Hypothalamus (tissue), 51 donors: ENCODE data around the gene CXCR5.
"Not testable (repeated sequence)": the region's sequence is repeated elsewhere in the genome, so short reads cannot be mapped to it uniquely, and the experiment has no call there.

Experiments
- DNase-seq, 51 donors: peaks; one replicate each; lab custom pipeline; 2025; lab: John Stamatoyannopoulos, UW

Gene CXCR5, protein sequence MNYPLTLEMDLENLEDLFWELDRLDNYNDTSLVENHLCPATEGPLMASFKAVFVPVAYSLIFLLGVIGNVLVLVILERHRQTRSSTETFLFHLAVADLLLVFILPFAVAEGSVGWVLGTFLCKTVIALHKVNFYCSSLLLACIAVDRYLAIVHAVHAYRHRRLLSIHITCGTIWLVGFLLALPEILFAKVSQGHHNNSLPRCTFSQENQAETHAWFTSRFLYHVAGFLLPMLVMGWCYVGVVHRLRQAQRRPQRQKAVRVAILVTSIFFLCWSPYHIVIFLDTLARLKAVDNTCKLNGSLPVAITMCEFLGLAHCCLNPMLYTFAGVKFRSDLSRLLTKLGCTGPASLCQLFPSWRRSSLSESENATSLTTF

DNA sequence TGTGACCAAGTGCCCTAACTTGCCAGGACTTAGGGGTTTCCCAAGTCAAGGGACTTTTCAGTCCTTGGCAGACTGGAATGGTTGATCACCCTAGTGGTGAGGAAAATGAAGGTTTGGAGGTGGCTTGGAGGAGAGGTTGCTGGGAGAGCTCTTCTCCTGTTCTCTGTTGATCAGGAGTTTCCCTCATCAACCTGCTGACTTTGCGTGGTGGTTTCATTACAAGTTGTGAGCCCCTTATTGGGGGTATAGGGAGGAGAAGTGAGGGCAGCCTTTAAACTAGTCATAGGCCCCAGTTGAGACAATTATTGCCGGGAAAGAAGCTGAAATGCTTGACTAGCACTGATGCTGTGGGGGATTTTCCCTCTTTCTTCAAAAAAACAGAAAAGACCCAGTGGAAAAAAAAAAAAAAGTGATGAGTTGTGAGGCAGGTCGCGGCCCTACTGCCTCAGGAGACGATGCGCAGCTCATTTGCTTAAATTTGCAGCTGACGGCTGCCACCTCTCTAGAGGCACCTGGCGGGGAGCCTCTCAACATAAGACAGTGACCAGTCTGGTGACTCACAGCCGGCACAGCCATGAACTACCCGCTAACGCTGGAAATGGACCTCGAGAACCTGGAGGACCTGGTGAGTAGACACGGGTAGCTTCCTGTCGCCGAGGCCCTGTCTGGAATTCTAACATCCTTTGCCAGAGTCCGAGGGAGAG is at the start of gene CXCR5:
CXCR5 (plus strand) TSS at position 525 of the 704 bp plus-strand sequence; CDS start at position 575, 50 bp downstream.
- DNase-seq, result no peak

DNA sequence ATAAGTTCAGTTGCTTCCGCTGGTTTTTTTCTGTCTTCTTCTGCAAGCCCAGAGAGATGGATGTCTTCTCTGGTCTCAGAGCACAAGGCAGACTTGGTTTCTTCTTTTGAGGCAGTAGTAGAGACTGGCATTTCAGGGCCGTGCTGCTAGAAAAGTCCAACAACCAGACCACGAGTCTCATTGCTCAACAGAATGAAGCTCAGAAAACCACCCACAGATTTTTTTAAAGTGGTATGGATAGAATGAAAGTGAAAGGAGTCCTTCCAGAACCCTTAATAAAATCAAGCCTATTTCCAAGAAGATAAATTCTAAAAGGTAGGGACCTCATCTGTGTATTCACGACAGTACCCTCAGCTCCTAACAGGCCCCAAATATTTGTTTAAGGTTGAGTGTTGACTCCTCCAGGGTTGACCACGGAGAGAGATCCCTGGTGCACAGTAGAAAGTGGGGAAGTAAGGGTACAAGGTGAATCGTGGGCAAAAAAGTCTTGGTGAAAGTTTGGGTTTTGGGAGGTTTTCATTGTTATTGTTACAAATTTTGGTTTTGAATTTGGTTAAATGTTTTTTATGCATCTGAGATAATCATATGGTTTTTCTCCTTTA is 49.2 kb upstream of the CXCR5 start:
- DNase-seq, result peak in 1 of 51 donors; percentile 4

DNA sequence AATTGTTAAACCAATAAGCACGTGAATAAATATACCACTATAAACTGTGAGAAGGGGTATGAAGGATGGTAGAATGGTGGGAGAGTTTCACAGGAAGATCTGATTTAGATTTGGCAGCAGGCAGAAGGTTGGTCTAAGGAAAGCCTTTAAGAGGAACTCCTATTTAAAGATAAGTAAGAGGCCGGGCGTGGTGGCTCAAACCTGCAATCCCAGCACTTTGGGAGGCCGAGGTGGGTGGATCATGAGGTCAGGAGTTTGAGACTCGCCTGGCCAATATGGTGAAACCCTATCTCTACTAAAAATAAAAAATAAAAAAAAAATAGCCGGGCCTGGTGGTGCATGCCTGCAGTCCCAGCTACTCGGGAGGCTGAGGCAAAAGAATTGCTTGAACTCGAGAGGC is 45.8 kb upstream of the CXCR5 start:
- DNase-seq, result no peak

- no peak for DNase-seq
These were observed 44.7 kb upstream of the CXCR5 start for GRCh38 chr11:118838905-118839553.

DNA sequence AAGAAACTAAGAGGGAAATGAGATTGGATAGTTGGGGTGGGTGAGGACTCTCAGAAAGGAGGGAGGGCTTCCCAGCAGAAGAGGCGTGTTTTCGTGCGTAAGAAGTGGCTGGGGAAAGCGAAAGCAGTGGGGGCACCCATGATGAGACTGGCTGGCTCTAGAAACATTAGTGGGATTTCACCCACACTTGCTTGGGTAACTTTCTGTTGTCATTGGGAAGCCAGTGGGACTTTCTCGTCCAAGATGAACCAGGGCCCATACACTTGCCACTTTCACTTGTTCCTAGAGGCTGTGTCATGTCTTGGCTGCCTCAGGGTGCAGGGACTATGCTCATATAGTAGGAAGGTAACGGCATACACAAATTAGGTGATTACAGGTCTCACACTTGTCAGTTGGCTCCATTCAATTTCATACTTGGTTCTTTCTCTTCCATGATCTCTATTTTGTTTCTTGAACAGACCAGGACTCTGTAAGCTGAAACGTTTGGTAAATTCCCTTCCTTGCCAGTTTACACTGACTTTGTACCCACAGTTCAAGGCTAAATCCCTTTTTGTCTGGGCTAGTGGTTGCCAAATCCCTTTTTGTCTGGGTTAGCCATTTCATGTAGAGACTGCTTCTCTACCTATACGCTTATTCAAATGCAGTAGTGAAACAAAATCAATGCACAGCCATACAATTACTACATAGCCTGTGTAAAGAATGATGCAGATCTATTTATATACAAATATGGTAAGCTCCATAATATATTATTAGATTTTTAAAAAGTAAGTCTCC is 42.0 kb upstream of the CXCR5 start:
- no peak for DNase-seq

- no peak for DNase-seq
These were observed 41.3 kb upstream of the CXCR5 start for GRCh38 chr11:118842369-118842768.

GRCh38 chr11:118842843-118843242 is 40.8 kb upstream of the CXCR5 start:
- not testable (repeated sequence) for DNase-seq

- no peak for DNase-seq
These were observed 40.1 kb upstream of the CXCR5 start for GRCh38 chr11:118843565-118843964.

- DNase-seq, result no peak
These were observed 38.3 kb upstream of the CXCR5 start for GRCh38 chr11:118845369-118845768.

DNA sequence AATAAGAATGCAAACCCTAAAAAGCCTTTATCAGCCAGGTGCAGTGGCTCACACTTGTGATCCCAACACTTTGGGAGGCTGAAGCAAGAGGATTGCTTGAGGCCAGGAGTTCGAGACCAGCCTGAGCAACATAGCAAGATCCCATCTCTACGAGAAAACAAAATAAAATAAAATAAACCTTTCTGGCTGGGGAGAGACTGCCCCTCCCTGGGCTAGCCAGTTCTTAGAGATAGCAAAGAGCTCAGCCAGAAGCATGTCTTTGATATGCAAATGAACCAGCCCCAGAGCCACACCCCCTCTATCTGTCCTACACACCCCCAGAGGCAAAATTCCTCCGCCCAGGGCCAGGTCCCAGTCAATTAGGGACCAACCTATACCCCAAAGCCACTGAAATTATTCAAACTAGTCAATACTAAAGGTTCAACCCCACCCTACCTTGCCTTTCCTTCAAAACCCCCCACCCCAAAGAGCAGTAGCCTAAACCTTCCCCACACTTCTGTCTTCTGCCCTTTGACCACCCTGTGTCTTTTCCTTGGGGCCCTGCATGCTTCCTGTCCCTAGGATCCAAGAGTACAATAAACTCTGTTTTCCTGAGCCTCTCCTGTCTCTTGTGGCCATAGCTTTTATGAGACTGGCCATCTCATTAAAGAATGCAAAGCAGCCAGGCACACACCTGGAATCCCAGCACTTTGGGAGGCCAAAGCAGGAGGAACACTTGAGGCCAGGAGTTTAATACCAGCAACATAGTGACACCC is 37.3 kb upstream of the CXCR5 start:
- DNase-seq, result no peak

DNA sequence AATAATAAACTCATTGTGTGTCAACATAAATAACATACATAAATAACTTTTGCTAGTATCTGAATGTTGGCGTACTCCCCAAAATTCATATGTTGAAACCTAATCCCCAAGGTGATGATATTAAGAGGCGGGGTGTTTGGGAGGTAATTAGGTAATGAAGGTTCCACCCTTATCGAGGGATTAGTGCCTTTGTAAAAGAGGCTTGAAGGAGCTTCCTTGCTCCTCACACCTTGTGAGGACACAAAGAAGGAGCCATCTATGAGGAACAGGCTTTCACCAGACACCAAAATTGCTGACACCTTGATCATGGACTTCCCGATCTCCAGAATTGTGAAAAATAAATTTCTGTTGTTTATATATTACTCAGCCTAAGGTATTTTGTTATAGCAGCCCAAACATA is 33.9 kb upstream of the CXCR5 start:
- no peak for DNase-seq

- no peak for DNase-seq
These were observed 31.7 kb upstream of the CXCR5 start for GRCh38 chr11:118851970-118852369.

DNA sequence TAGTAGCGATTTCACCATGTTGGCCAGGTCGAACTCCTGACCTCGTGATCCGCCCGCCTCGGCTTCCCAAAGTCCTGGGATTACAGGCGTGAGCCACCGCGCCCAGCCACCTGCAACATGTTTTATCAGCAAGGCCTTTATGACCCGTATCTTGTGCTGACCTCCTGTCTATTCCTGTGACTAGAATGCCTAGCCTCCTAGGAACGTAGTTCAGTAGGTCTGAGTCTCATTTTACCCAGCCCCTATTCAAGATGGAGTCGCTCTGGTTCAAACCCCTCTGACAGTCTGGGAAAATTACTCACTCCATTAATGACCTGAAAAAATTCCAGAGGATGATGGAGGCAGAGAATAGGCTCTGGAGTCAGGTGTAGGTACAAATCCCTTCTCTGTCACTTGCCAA is 30.0 kb upstream of the CXCR5 start:
- DNase-seq, result no peak

GRCh38 chr11:118856314-118856713 is 27.4 kb upstream of the CXCR5 start:
- no peak for DNase-seq

DNA sequence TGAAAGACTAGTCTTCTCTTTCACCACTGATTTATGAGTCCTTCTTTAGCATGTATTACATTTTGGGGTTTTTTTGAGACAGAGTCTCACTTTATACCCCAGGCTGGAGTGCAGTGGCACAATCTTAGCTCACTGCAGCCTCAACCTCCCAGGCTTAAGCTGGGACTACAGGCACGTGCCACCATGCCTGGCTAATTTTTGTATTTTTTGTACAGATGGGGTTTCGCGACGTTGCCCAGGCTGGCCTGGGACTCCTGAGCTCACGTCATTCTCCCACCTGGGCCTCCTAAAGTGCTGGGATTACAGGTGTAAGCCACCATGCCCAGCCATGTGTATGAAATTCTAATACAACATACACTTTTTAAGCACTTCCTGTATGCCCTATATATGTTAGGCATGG is 26.3 kb upstream of the CXCR5 start:
- DNase-seq, result no peak

- DNase-seq, result no peak
These were observed 23.7 kb upstream of the CXCR5 start for GRCh38 chr11:118859973-118860372.

DNA sequence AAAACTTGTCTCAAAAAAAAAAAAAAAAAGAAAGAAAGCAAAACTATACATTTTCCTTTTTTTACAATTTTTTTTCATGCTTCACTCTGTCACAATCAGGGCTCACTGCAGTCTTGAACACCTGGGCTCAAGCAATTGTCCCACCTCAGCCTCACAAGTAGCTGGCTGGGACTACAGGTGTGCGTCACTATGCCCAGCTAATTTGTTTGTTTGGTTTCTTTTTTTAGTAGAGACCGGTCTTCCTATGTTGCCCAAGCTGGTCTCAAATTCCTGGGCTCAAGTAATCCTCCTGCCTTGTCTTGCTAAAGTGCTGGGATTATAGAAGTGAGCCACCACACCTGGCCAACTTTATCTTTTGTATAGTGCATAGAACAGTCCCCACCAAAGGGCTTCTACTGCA is 15.0 kb upstream of the CXCR5 start:
- DNase-seq, result no peak

- DNase-seq, result peak in 46 of 51 donors; percentile 14 to 87 (median 62)
These were observed 13.0 kb upstream of the CXCR5 start for GRCh38 chr11:118870396-118871343.

DNA sequence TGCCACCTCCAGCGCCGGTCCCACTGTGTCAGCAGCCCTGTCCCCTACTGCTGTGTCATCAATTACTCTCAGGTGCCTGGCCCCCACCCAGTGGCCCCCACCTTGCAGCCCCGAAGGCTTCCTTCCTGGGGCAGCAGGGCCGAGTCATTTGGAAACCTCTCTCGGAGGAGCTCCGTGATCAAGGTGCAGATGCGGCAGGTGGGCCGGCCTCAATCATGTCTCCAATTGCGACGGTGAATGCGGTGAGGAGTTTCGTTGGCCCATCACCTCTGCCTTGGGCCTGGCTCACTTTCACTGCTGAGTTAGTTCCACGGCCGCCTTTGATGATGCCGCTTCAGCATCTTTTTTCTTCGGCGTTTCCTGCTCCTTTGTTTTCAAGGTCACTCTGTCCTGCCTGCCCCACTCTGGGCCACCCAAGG is 11.3 kb upstream of the CXCR5 start:
- DNase-seq, result no peak
